Lower lobe of right lung (tissue), 2 donors: ENCODE results near the gene OR4D1. TPM values are rescaled to one million over a fixed set of nuclear protein-coding genes. Genes with fewer than 3 reads are reported as not detected.

Source experiments
- ATAC-seq, 2 donors: fragments of 200-7000 bp; cut with Tn5 transposase; one replicate each; pipeline ENCODE4 v1.9.1; 2020 to 2022; ENCODE audit warnings: mild to moderate bottlenecking in 2 of 2, moderate library complexity in 2 of 2
- DNase-seq: peaks from one replicate; pipeline ENCODE4 v3.0.0-alpha.2; 2020
- H3K27ac ChIP-seq: fragments of 200-600 bp; one replicate; pipeline ENCODE4 v1.8.0; 2022
- H3K27me3 ChIP-seq: fragments of 200-600 bp; one replicate; pipeline ENCODE4 v1.8.0; 2022; ENCODE audit warnings: low read depth
- H3K36me3 ChIP-seq: fragments of 200-600 bp; one replicate; pipeline ENCODE4 v1.8.0; 2022; ENCODE audit warnings: mild to moderate bottlenecking
- H3K4me1 ChIP-seq: fragments of 200-600 bp; one replicate; pipeline ENCODE4 v1.8.0; 2022
- H3K4me3 ChIP-seq: fragments of 200-600 bp; one replicate; pipeline ENCODE4 v1.8.0; 2022; ENCODE audit warnings: mild to moderate bottlenecking
- H3K9me3 ChIP-seq: fragments of 200-600 bp; one replicate; pipeline ENCODE4 v1.8.0; 2022
- CTCF ChIP-seq: fragments of 200-600 bp; IDR thresholded peaks from one replicate; pipeline ENCODE4 v1.8.0; 2022; ENCODE audit warnings: antibody characterized with exemption, mild to moderate bottlenecking
- intact Hi-C: fragments of 100-400 bp; cut with DNase I; formaldehyde crosslinking; loops from one replicate; pipeline ENCODE4 v1.11.0; 2022
- total RNA-seq: library from RNA; stranded (reverse); fragmentation: NEBNext Ultra II Directional; extraction: Animal tissue kit (Norgen Biotek cat#: 25700); gene quantifications from one replicate; pipeline ENCODE4 v1.2.1, GENCODE V29; 2021
- donor health status: DM: no; HTN: yes; CAD: no; lungs with severe emphysema.

OR4D1 gene
- total RNA-seq, 1 donor from 2014 or later, result not detected

- Histone ChIP-seq H3K36me3 (no peaks in the 10 kb centered on the region), H3K27me3 (peaks cover 18% of the 10 kb centered on the region), H3K4me1 (no peaks in the 10 kb centered on the region), H3K27ac (no peak within 1 kb of the TSS), H3K9me3 (no peaks in the 10 kb centered on the region), H3K4me3 (no peak within 1 kb of the TSS)
- intact Hi-C loops, result no loop called here
- TF ChIP-seq CTCF, result no peak
- ATAC-seq (no peak), DNase-seq (no peak)
Measured at GRCh38 chr17:58166682-58167081, 18.5 kb downstream of the OR4D1 start, which contains the start of gene OR4D2. TSS of gene OR4D2 (plus strand) at chr17:58166982. CDS start at chr17:58169656, 2,674 bp downstream.

- intact Hi-C loops, result no loop called here
- DNase-seq (no peak), ATAC-seq (no peak)
- H3K27ac ChIP-seq, result no peak overlapping the region
- peaks cover 17% of the 10 kb centered on the region for H3K27me3 ChIP-seq
- H3K36me3 ChIP-seq, result no peaks in the 10 kb centered on the region
- no peaks in the 10 kb centered on the region for H3K9me3 ChIP-seq
- H3K4me3 ChIP-seq, result no peak overlapping the region
- TF ChIP-seq CTCF, result no peak
- H3K4me1 ChIP-seq, result no peaks in the 10 kb centered on the region
Measured at GRCh38 chr17:58170622-58171021, 22.4 kb downstream of the OR4D1 start.

- Histone ChIP-seq H3K27me3 (peaks cover 12% of the 10 kb centered on the region), H3K27ac (no peak overlapping the region), H3K36me3 (no peaks in the 10 kb centered on the region), H3K4me1 (no peaks in the 10 kb centered on the region), H3K9me3 (no peaks in the 10 kb centered on the region), H3K4me3 (no peak overlapping the region)
- TF ChIP-seq CTCF, result peak; percentile 40
- intact Hi-C loops, result no loop called here
- DNase-seq, result no peak
- no peak for ATAC-seq
Measured at GRCh38 chr17:58172369-58173071, 24.3 kb downstream of the OR4D1 start.

GRCh38 chr17:58174871-58175270, 26.7 kb downstream of the OR4D1 start:
- H3K27me3 ChIP-seq, result peaks cover 4% of the 10 kb centered on the region

GRCh38 chr17:58176200-58176599, 28.0 kb downstream of the OR4D1 start:
- H3K27ac ChIP-seq, result no peak overlapping the region

More at GRCh38 chr17:58174871-58175270, 26.7 kb downstream of the OR4D1 start:
- Histone ChIP-seq H3K9me3 (no peaks in the 10 kb centered on the region), H3K36me3 (no peaks in the 10 kb centered on the region), H3K4me3 (no peak overlapping the region), H3K27ac (no peak overlapping the region), H3K4me1 (no peaks in the 10 kb centered on the region)
- ATAC-seq (no peak), DNase-seq (no peak)
- TF ChIP-seq CTCF, result no peak
- intact Hi-C loops, result no loop called here

More at GRCh38 chr17:58176200-58176599, 28.0 kb downstream of the OR4D1 start:
- Histone ChIP-seq H3K36me3 (no peaks in the 10 kb centered on the region), H3K9me3 (no peaks in the 10 kb centered on the region), H3K27me3 (peaks cover 4% of the 10 kb centered on the region), H3K4me1 (no peaks in the 10 kb centered on the region), H3K4me3 (no peak overlapping the region)
- TF ChIP-seq CTCF, result no peak
- intact Hi-C loops, result no loop called here
- DNase-seq, result no peak
- no peak for ATAC-seq
